ENCODE measurements around the gene FAM240B. TPM values are rescaled to one million over a fixed set of nuclear protein-coding genes. Genes with fewer than 3 reads are reported as not detected.

Gene FAM240B
- total RNA-seq, 2 experiments from 2014 or later, result not detected

- intact Hi-C loops (cut with micrococcal nuclease), result no loop called here
- Mint-ChIP-seq H3K9me3 (no peaks in the 10 kb centered on the region), H3K4me3 (no peak overlapping the region), H3K4me1 (ENCODE audit: low read depth) (no peaks in the 10 kb centered on the region), H3K27me3 (ENCODE audit: low read depth) (peaks cover 5% of the 10 kb centered on the region), H3K36me3 (ENCODE audit: low read depth) (no peaks in the 10 kb centered on the region), H3K27ac (no peak overlapping the region)
- CTCF ChIA-PET, result no interaction called here
- DNase-seq, result no peak
Measured at GRCh38 chr9:38697776-38698300, 22.1 kb downstream of the FAM240B start.

- no peak for DNase-seq
- Mint-ChIP-seq H3K27ac (no peak overlapping the region), H3K36me3 (ENCODE audit: low read depth) (no peaks in the 10 kb centered on the region), H3K4me1 (ENCODE audit: low read depth) (no peaks in the 10 kb centered on the region), H3K9me3 (no peaks in the 10 kb centered on the region), H3K27me3 (ENCODE audit: low read depth) (peaks cover 3% of the 10 kb centered on the region), H3K4me3 (no peak overlapping the region)
- intact Hi-C loops (cut with micrococcal nuclease), result no loop called here
- CTCF ChIA-PET, result no interaction called here
Measured at GRCh38 chr9:38696999-38697398, 22.9 kb downstream of the FAM240B start.

- Mint-ChIP-seq H3K27me3 (ENCODE audit: low read depth) (peaks cover 3% of the 10 kb centered on the region), H3K36me3 (ENCODE audit: low read depth) (no peaks in the 10 kb centered on the region), H3K4me3 (no peak overlapping the region), H3K27ac (no peak overlapping the region), H3K4me1 (ENCODE audit: low read depth) (no peaks in the 10 kb centered on the region), H3K9me3 (no peaks in the 10 kb centered on the region)
- DNase-seq, result no peak
- CTCF ChIA-PET, result no interaction called here
- intact Hi-C loops (cut with micrococcal nuclease), result no loop called here
Measured at GRCh38 chr9:38694676-38695075, 25.3 kb downstream of the FAM240B start.

- H3K36me3 Mint-ChIP-seq (ENCODE audit: low read depth), result no peaks in the 10 kb centered on the region
- DNase-seq, result no peak
- CTCF ChIA-PET, result interaction anchor here (0.6 kb wide), 1 partner anchor 14 kb away, joined by 4 read pairs; no protein-coding TSS in a partner anchor
- no peak overlapping the region for H3K27ac Mint-ChIP-seq
- no peak overlapping the region for H3K4me3 Mint-ChIP-seq
- intact Hi-C loops (cut with micrococcal nuclease), result no loop called here
- no peaks in the 10 kb centered on the region for H3K4me1 Mint-ChIP-seq (ENCODE audit: low read depth)
- H3K9me3 Mint-ChIP-seq, result no peaks in the 10 kb centered on the region
- peaks cover 7% of the 10 kb centered on the region for H3K27me3 Mint-ChIP-seq (ENCODE audit: low read depth)
Measured at GRCh38 chr9:38692707-38693106, 27.2 kb downstream of the FAM240B start.

GRCh38 chr9:38690574-38690973 lies 29.4 kb downstream of the FAM240B start:
- no peak for DNase-seq
- no peak overlapping the region for H3K27ac Mint-ChIP-seq
- no peak overlapping the region for H3K4me3 Mint-ChIP-seq
- no peaks in the 10 kb centered on the region for H3K9me3 Mint-ChIP-seq
- intact Hi-C loops (cut with micrococcal nuclease), result no loop called here
- H3K36me3 Mint-ChIP-seq (ENCODE audit: low read depth), result no peaks in the 10 kb centered on the region
- no peaks in the 10 kb centered on the region for H3K4me1 Mint-ChIP-seq (ENCODE audit: low read depth)
- CTCF ChIA-PET, result no interaction called here
- H3K27me3 Mint-ChIP-seq (ENCODE audit: low read depth), result peaks cover 7% of the 10 kb centered on the region

- Mint-ChIP-seq H3K27me3 (ENCODE audit: low read depth) (peaks cover 7% of the 10 kb centered on the region), H3K4me3 (no peak overlapping the region), H3K9me3 (no peaks in the 10 kb centered on the region), H3K27ac (no peak overlapping the region), H3K4me1 (ENCODE audit: low read depth) (no peaks in the 10 kb centered on the region), H3K36me3 (ENCODE audit: low read depth) (no peaks in the 10 kb centered on the region)
- intact Hi-C loops (cut with micrococcal nuclease), result no loop called here
- CTCF ChIA-PET, result no interaction called here
- no peak for DNase-seq
Measured at GRCh38 chr9:38689678-38690077, 30.3 kb downstream of the FAM240B start.

- DNase-seq, result no peak
- no peaks in the 10 kb centered on the region for H3K9me3 Mint-ChIP-seq
- no peak overlapping the region for H3K27ac Mint-ChIP-seq
- H3K27me3 Mint-ChIP-seq (ENCODE audit: low read depth), result peaks cover 7% of the 10 kb centered on the region
- H3K36me3 Mint-ChIP-seq (ENCODE audit: low read depth), result no peaks in the 10 kb centered on the region
- H3K4me3 Mint-ChIP-seq, result no peak overlapping the region
- H3K4me1 Mint-ChIP-seq (ENCODE audit: low read depth), result no peaks in the 10 kb centered on the region
- intact Hi-C loops (cut with micrococcal nuclease), result no loop called here
- CTCF ChIA-PET, result interaction anchor here (1.0 kb wide), 1 partner anchor 528 kb away, joined by 4 read pairs; no protein-coding TSS in a partner anchor
Measured at GRCh38 chr9:38687992-38688391, 31.9 kb downstream of the FAM240B start.

GRCh38 chr9:38687389-38687842 lies 32.5 kb downstream of the FAM240B start:
- no peak overlapping the region for H3K27ac Mint-ChIP-seq
- H3K4me1 Mint-ChIP-seq (ENCODE audit: low read depth), result no peaks in the 10 kb centered on the region
- H3K9me3 Mint-ChIP-seq, result no peaks in the 10 kb centered on the region
- H3K27me3 Mint-ChIP-seq (ENCODE audit: low read depth), result peaks cover 4% of the 10 kb centered on the region
- DNase-seq, result peak; percentile 37
- CTCF ChIA-PET, result no interaction called here
- H3K4me3 Mint-ChIP-seq, result peak overlapping the region; percentile 19
- intact Hi-C loops (cut with micrococcal nuclease), result no loop called here
- H3K36me3 Mint-ChIP-seq (ENCODE audit: low read depth), result no peaks in the 10 kb centered on the region

GRCh38 chr9:38686933-38687332 lies 33.0 kb downstream of the FAM240B start:
- CTCF ChIA-PET, result no interaction called here
- no peak overlapping the region for H3K27ac Mint-ChIP-seq
- H3K4me3 Mint-ChIP-seq, result no peak overlapping the region
- peaks cover 4% of the 10 kb centered on the region for H3K27me3 Mint-ChIP-seq (ENCODE audit: low read depth)
- H3K36me3 Mint-ChIP-seq (ENCODE audit: low read depth), result no peaks in the 10 kb centered on the region
- no peaks in the 10 kb centered on the region for H3K9me3 Mint-ChIP-seq
- no peak for DNase-seq
- intact Hi-C loops (cut with micrococcal nuclease), result no loop called here
- H3K4me1 Mint-ChIP-seq (ENCODE audit: low read depth), result no peaks in the 10 kb centered on the region

GRCh38 chr9:38685535-38685934 lies 34.4 kb downstream of the FAM240B start:
- Mint-ChIP-seq H3K9me3 (no peaks in the 10 kb centered on the region), H3K4me3 (no peak overlapping the region), H3K27ac (no peak overlapping the region), H3K27me3 (ENCODE audit: low read depth) (peaks cover 4% of the 10 kb centered on the region), H3K36me3 (ENCODE audit: low read depth) (no peaks in the 10 kb centered on the region), H3K4me1 (ENCODE audit: low read depth) (no peaks in the 10 kb centered on the region)
- CTCF ChIA-PET, result no interaction called here
- intact Hi-C loops (cut with micrococcal nuclease), result no loop called here
- DNase-seq, result no peak

GRCh38 chr9:38683336-38683735 lies 36.6 kb downstream of the FAM240B start:
- H3K27ac Mint-ChIP-seq, result no peak overlapping the region
- CTCF ChIA-PET, result interaction anchor here (1.0 kb wide), 1 partner anchor 11 kb away, joined by 4 read pairs; no protein-coding TSS in a partner anchor
- intact Hi-C loops (cut with micrococcal nuclease), result no loop called here
- peaks cover 4% of the 10 kb centered on the region for H3K27me3 Mint-ChIP-seq (ENCODE audit: low read depth)
- H3K4me1 Mint-ChIP-seq (ENCODE audit: low read depth), result no peaks in the 10 kb centered on the region
- H3K36me3 Mint-ChIP-seq (ENCODE audit: low read depth), result no peaks in the 10 kb centered on the region
- no peak for DNase-seq
- no peak overlapping the region for H3K4me3 Mint-ChIP-seq
- H3K9me3 Mint-ChIP-seq, result no peaks in the 10 kb centered on the region

GRCh38 chr9:38682713-38683112 lies 37.2 kb downstream of the FAM240B start:
- Mint-ChIP-seq H3K4me1 (ENCODE audit: low read depth) (no peaks in the 10 kb centered on the region), H3K4me3 (no peak overlapping the region), H3K36me3 (ENCODE audit: low read depth) (no peaks in the 10 kb centered on the region), H3K27ac (no peak overlapping the region), H3K9me3 (no peaks in the 10 kb centered on the region), H3K27me3 (ENCODE audit: low read depth) (no peaks in the 10 kb centered on the region)
- CTCF ChIA-PET, result no interaction called here
- no peak for DNase-seq
- intact Hi-C loops (cut with micrococcal nuclease), result no loop called here

- Mint-ChIP-seq H3K27ac (no peak overlapping the region), H3K36me3 (ENCODE audit: low read depth) (no peaks in the 10 kb centered on the region), H3K9me3 (no peaks in the 10 kb centered on the region), H3K4me3 (no peak overlapping the region), H3K4me1 (ENCODE audit: low read depth) (no peaks in the 10 kb centered on the region), H3K27me3 (ENCODE audit: low read depth) (no peaks in the 10 kb centered on the region)
- no peak for DNase-seq
- intact Hi-C loops (cut with micrococcal nuclease), result no loop called here
- CTCF ChIA-PET, result no interaction called here
Measured at GRCh38 chr9:38681747-38682227, 38.1 kb downstream of the FAM240B start.
